HCT116 (cell line): ENCODE measurements around the gene CFAP58. TPM values are rescaled to one million over a fixed set of nuclear protein-coding genes. Genes with fewer than 3 reads are reported as not detected.

ENCODE experiments used
- ATAC-seq: fragments of 200-7000 bp; cut with Tn5 transposase; 2 replicates; pipeline ENCODE4 v1.9.1; 2020; ENCODE audit warnings: mild to moderate bottlenecking, moderate library complexity
- BruUV-seq: library from RNA; stranded (reverse); fragments of 400-500 nt; replicated peaks from 2 replicates; lab custom pipeline; 2021; lab: Mats Ljungman, UMichigan
- CTCF ChIA-PET: fragments of 300-600 bp; sonication (Branson Sonifier 250); formaldehyde crosslinking; loops from one replicate; lab custom pipeline; 2021; ENCODE audit warnings: antibody characterized with exemption; lab: Charles Lee
- POLR2A ChIA-PET: fragments of 300-600, 350-600 bp; sonication (Branson Sonifier 250); formaldehyde crosslinking; loops from one replicate; lab custom pipeline; 2021; ENCODE audit warnings: antibody characterized with exemption; lab: Charles Lee
- RAD21 ChIA-PET, 2 experiments: fragments of 300-600 bp; sonication (Branson Sonifier 250); formaldehyde crosslinking; loops; one replicate each; lab custom pipeline; 2023; ENCODE audit warnings: low total read pairs in 2 of 2; ENCODE audit not compliant: uncharacterized antibody in 2 of 2, unreplicated experiment in 2 of 2, low non-redundant PET in 1 of 2; lab: Charles Lee
- DNase-seq: peaks from one replicate; pipeline ENCODE4 v3.0.0-alpha.2; 2010; ENCODE audit warnings: low read depth, low spot score
- H2AFZ ChIP-seq: fragments of 200-600 bp; shearing (Covaris generic), sonication (generic); 2 replicates; pipeline ENCODE4 v1.6.1; 2017; ENCODE audit warnings: low read depth, mixed run types, mixed read lengths, antibody characterized with exemption, low read length; ENCODE audit not compliant: poor library complexity, severe bottlenecking
- H3K27ac ChIP-seq: 2 replicates; pipeline ENCODE4 v1.5.1; 2012; ENCODE audit warnings: low read depth, low read length
- H3K27me3 ChIP-seq: fragments of 200-600 bp; sonication (generic); 2 replicates; pipeline ENCODE4 v1.6.1; 2016; ENCODE audit warnings: mixed run types, low read length, mixed read lengths; ENCODE audit not compliant: insufficient read depth
- H3K36me3 ChIP-seq, 2 experiments: fragments of 200-500 bp in 1 of 2; fragments of 200-600 bp in 1 of 2; sonication (Bioruptor generic) in 1 of 2; sonication (generic) in 1 of 2; 2 replicates each; pipeline versions ENCODE4 v1.5.1 to v1.6.1; 2014 to 2016; ENCODE audit warnings: low read length in 2 of 2, inconsistent platforms in 1 of 2, mixed read lengths in 1 of 2, mixed run types in 1 of 2; ENCODE audit not compliant: insufficient read depth in 2 of 2, control insufficient read depth in 1 of 2
- H3K4me1 ChIP-seq, 2 experiments: fragments of 200-600 bp in 1 of 2; sonication (generic) in 1 of 2; 2 replicates each; pipeline versions ENCODE4 v1.5.1 to v1.6.1; 2012 to 2017; ENCODE audit warnings: low read length in 2 of 2, inconsistent platforms in 1 of 2, mild to moderate bottlenecking in 1 of 2, mixed read lengths in 1 of 2, mixed run types in 1 of 2, moderate library complexity in 1 of 2; ENCODE audit not compliant: insufficient read depth in 2 of 2, control insufficient read depth in 1 of 2
- H3K4me2 ChIP-seq: fragments of 200-600 bp; sonication (generic); 2 replicates; pipeline ENCODE4 v1.6.1; 2017; ENCODE audit warnings: mixed run types, low read length, mixed read lengths
- H3K4me3 ChIP-seq, 2 experiments: fragments of 200-600 bp in 1 of 2; sonication (generic) in 1 of 2; replicated peaks in 1 of 2; 2 replicates each; pipeline ENCODE4 v1.5.1; 2011 to 2016; ENCODE audit warnings: low read length in 2 of 2, control low read depth in 1 of 2, low read depth in 1 of 2, mild to moderate bottlenecking in 1 of 2, mixed read lengths in 1 of 2, mixed run types in 1 of 2
- H3K79me2 ChIP-seq: fragments of 200-600 bp; sonication (generic); 2 replicates; pipeline ENCODE4 v1.6.1; 2017; ENCODE audit warnings: mild to moderate bottlenecking, mixed run types, low read length, moderate library complexity, mixed read lengths; ENCODE audit not compliant: insufficient read depth
- H3K9ac ChIP-seq: fragments of 200-600 bp; sonication (generic); 2 replicates; pipeline ENCODE4 v1.6.1; 2016; ENCODE audit warnings: low read length, mixed read lengths
- H3K9me2 ChIP-seq: fragments of 200-600 bp; sonication (generic), shearing (Covaris generic); 2 replicates; pipeline ENCODE4 v1.6.1; 2017; ENCODE audit warnings: mixed run types, mild to moderate bottlenecking, moderate library complexity; ENCODE audit not compliant: insufficient read depth
- H3K9me3 ChIP-seq, 2 experiments: fragments of 200-500 bp in 1 of 2; fragments of 200-600 bp in 1 of 2; sonication (Bioruptor generic) in 1 of 2; sonication (generic) in 1 of 2; 2 replicates each; pipeline ENCODE4 v1.6.1; 2014 to 2017; ENCODE audit warnings: low read length in 2 of 2, mixed read lengths in 2 of 2, inconsistent platforms in 1 of 2, low read depth in 1 of 2, mild to moderate bottlenecking in 1 of 2, mixed run types in 1 of 2, moderate library complexity in 1 of 2; ENCODE audit not compliant: control insufficient read depth in 1 of 2, insufficient read depth in 1 of 2
- H4K20me1 ChIP-seq: fragments of 200-600 bp; sonication (generic), shearing (Covaris generic); 2 replicates; pipeline ENCODE4 v1.6.1; 2017; ENCODE audit warnings: mixed run types, mild to moderate bottlenecking, moderate library complexity; ENCODE audit not compliant: insufficient read depth
- CBX3 ChIP-seq: IDR thresholded peaks from 2 replicates; pipeline ENCODE4 v1.6.1; 2012; ENCODE audit warnings: low read depth
- CEBPB ChIP-seq: IDR thresholded peaks from 2 replicates; pipeline ENCODE4 v1.6.1; 2012; ENCODE audit warnings: low read depth
- CTCF ChIP-seq, 3 experiments: fragments of 200-600 bp in 1 of 3; sonication (generic) in 1 of 3; IDR thresholded peaks in 2 of 3; conservative IDR thresholded peaks in 1 of 3; 2 replicates each; pipeline ENCODE4 v1.5.1; 2012 to 2017; ENCODE audit warnings: low read depth in 2 of 3, low read length in 2 of 3, antibody characterized with exemption in 1 of 3, borderline replicate concordance in 1 of 3, control low read depth in 1 of 3, mild to moderate bottlenecking in 1 of 3, mixed read lengths in 1 of 3, mixed run types in 1 of 3, moderate library complexity in 1 of 3; ENCODE audit not compliant: insufficient read depth in 1 of 3
- FOSL1 ChIP-seq: IDR thresholded peaks from 2 replicates; pipeline ENCODE4 v1.6.1; 2012; ENCODE audit warnings: low read depth
- JUND ChIP-seq: IDR thresholded peaks from 2 replicates; pipeline ENCODE4 v1.6.1; 2012
- POLR2AphosphoS5 ChIP-seq: IDR thresholded peaks from 2 replicates; pipeline ENCODE4 v1.6.1; 2011; ENCODE audit warnings: mild to moderate bottlenecking, low read depth, low read length, moderate library complexity
- SIN3A ChIP-seq: IDR thresholded peaks from 2 replicates; pipeline ENCODE4 v1.6.1; 2012; ENCODE audit warnings: low read depth
- SP1 ChIP-seq: IDR thresholded peaks from 2 replicates; pipeline ENCODE4 v1.6.1; 2012; ENCODE audit warnings: low read depth
- TCF7L2 ChIP-seq: IDR thresholded peaks from 2 replicates; pipeline ENCODE4 v1.7.0; 2011; ENCODE audit warnings: borderline replicate concordance, inconsistent platforms; ENCODE audit not compliant: insufficient read depth, insufficient read length; ENCODE audit errors: extremely low read depth
- YY1 ChIP-seq: IDR thresholded peaks from 2 replicates; pipeline ENCODE4 v1.6.1; 2011; ENCODE audit warnings: low read length, low read depth, moderate library complexity, mild to moderate bottlenecking; ENCODE audit not compliant: insufficient replicate concordance; ENCODE audit errors: extremely low read depth
- ZFX ChIP-seq: fragments of 450-650 bp; IDR thresholded peaks from 2 replicates; pipeline ENCODE4 v1.6.1; 2017
- intact Hi-C: fragments of 100-400 bp; cut with micrococcal nuclease; formaldehyde crosslinking; loops from 2 replicates; pipeline ENCODE4 v1.10.0; 2022
- total RNA-seq: library from RNA; stranded (reverse); gene quantifications from one replicate; pipeline ENCODE4 v1.2.1, GENCODE V29; 2021; ENCODE audit not compliant: unreplicated experiment
- TF ChIP-seq, protein P1 (sequence below): IDR thresholded peaks from 2 replicates; pipeline ENCODE4 v1.6.1; 2011; ENCODE audit warnings: mild to moderate bottlenecking, low read length, moderate library complexity; ENCODE audit not compliant: insufficient replicate concordance; ENCODE audit errors: extremely low read depth
- TF ChIP-seq, protein P2 (sequence below): IDR thresholded peaks from 2 replicates; pipeline ENCODE4 v1.6.1; 2012

Gene CFAP58
- total RNA-seq, 1 experiment from 2014 or later, result 0.91 TPM

GRCh38 chr10:104347295-104348045, 6.2 kb upstream of the CFAP58 start:
- ChIA-PET CTCF (interaction anchor here (1.1 to 1.4 kb wide), 2 partner anchors 73 to 226 kb away, joined by 3 read pairs; partner anchors contain the start of gene SFR1), POLR2A (interaction anchor here (0.5 kb wide), 1 partner anchor 9 kb away, joined by 3 read pairs; no protein-coding TSS in a partner anchor), RAD21 (no interaction called here)
- Histone ChIP-seq H4K20me1 (no peaks in the 10 kb centered on the region), H3K27ac (no peak overlapping the region), H3K27me3 (no peaks in the 10 kb centered on the region), H3K9me3 (no peaks in the 10 kb centered on the region), H3K9me2 (no peaks in the 10 kb centered on the region), H3K4me2 (no peak overlapping the region), H3K9ac (no peak overlapping the region), H3K36me3 (no peaks in the 10 kb centered on the region), H3K79me2 (no peaks in the 10 kb centered on the region), H3K4me1 (peaks cover 2 to 20% of the 10 kb centered on the region in 2 experiments; a peak in 3 of 4 replicates), H2AFZ (no peak overlapping the region), H3K4me3 (no peak overlapping the region)
- ATAC-seq (no peak), DNase-seq (no peak)
- intact Hi-C loops, result no loop called here
- BruUV-seq, result no TSS peak
- TF ChIP-seq YY1 (no peak), CBX3 (no peak)

DNA sequence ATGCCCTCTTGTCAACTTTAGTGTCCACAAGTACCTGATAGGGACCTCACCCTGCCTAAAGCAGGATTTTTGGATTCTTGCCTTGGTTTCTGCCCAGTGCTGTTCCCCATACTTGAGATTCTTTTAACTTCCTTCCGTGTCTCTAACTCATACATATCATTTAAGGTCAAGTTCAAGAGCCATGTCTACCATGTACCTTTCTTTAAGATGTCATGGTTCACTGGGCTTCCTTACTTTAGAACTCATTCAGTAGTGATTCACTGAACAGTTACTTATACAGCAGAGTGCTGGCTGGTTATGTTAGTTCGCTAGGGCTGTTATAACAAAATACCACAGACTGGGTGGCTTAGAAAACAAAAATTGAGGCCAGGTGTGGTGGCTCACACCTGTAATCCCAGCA, 5.0 kb upstream of the CFAP58 start:
- Histone ChIP-seq H3K4me3 (no peak overlapping the region), H3K36me3 (no peaks in the 10 kb centered on the region), H2AFZ (no peak overlapping the region), H3K9me2 (no peaks in the 10 kb centered on the region), H4K20me1 (no peaks in the 10 kb centered on the region), H3K79me2 (no peaks in the 10 kb centered on the region), H3K27me3 (no peaks in the 10 kb centered on the region), H3K27ac (no peak overlapping the region), H3K4me2 (no peak overlapping the region), H3K9me3 (no peaks in the 10 kb centered on the region), H3K4me1 (peaks cover 2 to 26% of the 10 kb centered on the region in 2 experiments; a peak in 3 of 4 replicates), H3K9ac (no peak overlapping the region)
- intact Hi-C loops, result no loop called here
- DNase-seq (no peak), ATAC-seq (no peak)
- POLR2A ChIA-PET, result interaction anchor here (1.9 kb wide), 1 partner anchor 74 kb away, joined by 4 read pairs; no protein-coding TSS in a partner anchor
- CTCF ChIA-PET, result interaction anchor here (0.7 to 6.5 kb wide), 4 partner anchors 19 to 74 kb away, joined by 3 to 106 read pairs (median 23); no protein-coding TSS in a partner anchor
- BruUV-seq, result no TSS peak
- RAD21 ChIA-PET, result no interaction called here
- TF ChIP-seq TCF7L2, result no peak
- no peak for TF ChIP-seq POLR2AphosphoS5
- no peak for TF ChIP-seq YY1
- TF ChIP-seq CTCF (IDR thresholded peaks at IDR 0.05 in 2 of 3, conservative IDR thresholded peaks at IDR 0.05 in 1 of 3; ENCODE audit: borderline replicate concordance in 1 of 3, insufficient read depth in 1 of 3, low read depth in 2 of 3, low read length in 2 of 3), result no peak
- TF ChIP-seq, protein P1, sequence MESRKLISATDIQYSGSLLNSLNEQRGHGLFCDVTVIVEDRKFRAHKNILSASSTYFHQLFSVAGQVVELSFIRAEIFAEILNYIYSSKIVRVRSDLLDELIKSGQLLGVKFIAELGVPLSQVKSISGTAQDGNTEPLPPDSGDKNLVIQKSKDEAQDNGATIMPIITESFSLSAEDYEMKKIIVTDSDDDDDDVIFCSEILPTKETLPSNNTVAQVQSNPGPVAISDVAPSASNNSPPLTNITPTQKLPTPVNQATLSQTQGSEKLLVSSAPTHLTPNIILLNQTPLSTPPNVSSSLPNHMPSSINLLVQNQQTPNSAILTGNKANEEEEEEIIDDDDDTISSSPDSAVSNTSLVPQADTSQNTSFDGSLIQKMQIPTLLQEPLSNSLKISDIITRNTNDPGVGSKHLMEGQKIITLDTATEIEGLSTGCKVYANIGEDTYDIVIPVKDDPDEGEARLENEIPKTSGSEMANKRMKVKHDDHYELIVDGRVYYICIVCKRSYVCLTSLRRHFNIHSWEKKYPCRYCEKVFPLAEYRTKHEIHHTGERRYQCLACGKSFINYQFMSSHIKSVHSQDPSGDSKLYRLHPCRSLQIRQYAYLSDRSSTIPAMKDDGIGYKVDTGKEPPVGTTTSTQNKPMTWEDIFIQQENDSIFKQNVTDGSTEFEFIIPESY, result no peak
- TF ChIP-seq SP1, result no peak
- TF ChIP-seq, protein P2, sequence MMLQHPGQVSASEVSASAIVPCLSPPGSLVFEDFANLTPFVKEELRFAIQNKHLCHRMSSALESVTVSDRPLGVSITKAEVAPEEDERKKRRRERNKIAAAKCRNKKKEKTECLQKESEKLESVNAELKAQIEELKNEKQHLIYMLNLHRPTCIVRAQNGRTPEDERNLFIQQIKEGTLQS, result no peak
- no peak for TF ChIP-seq CEBPB
- TF ChIP-seq FOSL1, result no peak
- TF ChIP-seq CBX3, result no peak
- TF ChIP-seq ZFX, result no peak
- no peak for TF ChIP-seq SIN3A
- no peak for TF ChIP-seq JUND
